GM23338 (cell line): Measurements from ENCODE around the gene MYO1A. TPM values are rescaled to one million over a fixed set of nuclear protein-coding genes. Genes with fewer than 3 reads are reported as not detected.

Experiments
- ATAC-seq: fragments of 200-7000 bp; cut with Tn5 transposase; 3 replicates; pipeline ENCODE4 v1.9.1; 2020
- DNase-seq: peaks from one replicate; pipeline ENCODE4 v3.0.0-alpha.2; 2015; ENCODE audit warnings: low spot score
- H2AFZ ChIP-seq: fragments of 200-600 bp; sonication (generic); 2 replicates; pipeline ENCODE4 v1.8.0; 2016; ENCODE audit warnings: antibody characterized with exemption, mild to moderate bottlenecking, moderate library complexity
- H3F3A ChIP-seq: fragments of 200-600 bp; sonication (generic); replicated peaks from 2 replicates; pipeline ENCODE4 v1.8.0; 2017; ENCODE audit warnings: antibody characterized with exemption, mixed run types, low read depth
- H3K27ac ChIP-seq: fragments of 200-600 bp; sonication (generic); 2 replicates; pipeline ENCODE4 v1.6.1; 2016; ENCODE audit warnings: low read depth
- H3K27me3 ChIP-seq: fragments of 200-600 bp; sonication (generic); 2 replicates; pipeline ENCODE4 v1.8.0; 2016; ENCODE audit warnings: mild to moderate bottlenecking, mixed run types, moderate library complexity; ENCODE audit not compliant: insufficient read depth
- H3K36me3 ChIP-seq: fragments of 200-600 bp; sonication (generic); 2 replicates; pipeline ENCODE4 v1.8.0; 2016; ENCODE audit warnings: mild to moderate bottlenecking; ENCODE audit not compliant: insufficient read depth
- H3K4me1 ChIP-seq: fragments of 200-600 bp; sonication (generic); 2 replicates; pipeline ENCODE4 v1.8.0; 2016; ENCODE audit warnings: mild to moderate bottlenecking, moderate library complexity; ENCODE audit not compliant: insufficient read depth
- H3K4me2 ChIP-seq: fragments of 200-600 bp; sonication (generic); 2 replicates; pipeline ENCODE4 v1.7.1; 2017; ENCODE audit warnings: mixed run types
- H3K4me3 ChIP-seq: fragments of 200-600 bp; sonication (generic); 2 replicates; pipeline ENCODE4 v1.6.1; 2016; ENCODE audit warnings: mixed run types
- H3K79me2 ChIP-seq: fragments of 200-600 bp; sonication (generic); replicated peaks from 2 replicates; pipeline ENCODE4 v1.8.0; 2017; ENCODE audit warnings: mild to moderate bottlenecking; ENCODE audit not compliant: insufficient read depth
- H3K9me2 ChIP-seq: fragments of 200-600 bp; sonication (generic); 2 replicates; pipeline ENCODE4 v1.8.0; 2017; ENCODE audit not compliant: insufficient read depth
- H4K20me1 ChIP-seq: fragments of 200-600 bp; sonication (generic); replicated peaks from 2 replicates; pipeline ENCODE4 v1.8.0; 2017; ENCODE audit warnings: mild to moderate bottlenecking; ENCODE audit not compliant: insufficient read depth
- H3K27ac Mint-ChIP-seq: 2 replicates; pipeline ENCODE4 v1.8.0; 2020; ENCODE audit warnings: inconsistent platforms, mild to moderate bottlenecking, moderate library complexity, mixed read lengths
- H3K27me3 Mint-ChIP-seq: 3 replicates; pipeline ENCODE4 v1.8.0; 2022; ENCODE audit warnings: low read depth, mild to moderate bottlenecking, moderate library complexity, mixed read lengths, inconsistent platforms; ENCODE audit not compliant: insufficient read depth, poor library complexity
- H3K36me3 Mint-ChIP-seq: 3 replicates; pipeline ENCODE4 v1.8.0; 2021; ENCODE audit warnings: low read depth, mild to moderate bottlenecking, inconsistent platforms, moderate library complexity, mixed read lengths
- H3K4me1 Mint-ChIP-seq: 3 replicates; pipeline ENCODE4 v1.8.0; 2020; ENCODE audit warnings: mild to moderate bottlenecking, inconsistent platforms, mixed read lengths
- H3K4me3 Mint-ChIP-seq: 3 replicates; pipeline ENCODE4 v1.8.0; 2021; ENCODE audit warnings: moderate library complexity, mild to moderate bottlenecking, inconsistent platforms, mixed read lengths
- H3K9me3 Mint-ChIP-seq: 3 replicates; pipeline ENCODE4 v1.8.0; 2020; ENCODE audit warnings: moderate library complexity, mild to moderate bottlenecking, inconsistent platforms, mixed read lengths
- CREB1 ChIP-seq: fragments of 250-450 bp; sonication (Bioruptor Pico); IDR thresholded peaks from 2 replicates; pipeline ENCODE4 v1.5.0; 2020; ENCODE audit warnings: low read depth, mild to moderate bottlenecking, moderate library complexity
- CTCF ChIP-seq, 2 experiments: fragments of 200-600 bp in 1 of 2; sonication (generic) in 1 of 2; conservative IDR thresholded peaks; 2 replicates each; pipeline versions ENCODE4 v1.5.1 to v1.6.1; 2016 to 2017; ENCODE audit warnings: antibody characterized with exemption in 2 of 2, low read depth in 2 of 2, mild to moderate bottlenecking in 2 of 2, moderate library complexity in 1 of 2
- EZH2 ChIP-seq: fragments of 200-600 bp; sonication (generic); IDR thresholded peaks from one replicate; pipeline ENCODE4 v1.8.0; 2017; ENCODE audit warnings: antibody characterized with exemption, mild to moderate bottlenecking, low read depth; ENCODE audit not compliant: unreplicated experiment
- EZH2phosphoT487 ChIP-seq: fragments of 200-600 bp; sonication (generic); IDR thresholded peaks from one replicate; pipeline ENCODE4 v1.8.1; 2018; ENCODE audit warnings: antibody characterized with exemption; ENCODE audit not compliant: unreplicated experiment
- POLR2AphosphoS5 ChIP-seq: IDR thresholded peaks from 2 replicates; pipeline ENCODE4 v1.6.1; 2016; ENCODE audit warnings: antibody characterized with exemption, low read depth
- REST ChIP-seq: IDR thresholded peaks from one replicate; pipeline ENCODE4 v1.6.1; 2018; ENCODE audit warnings: antibody characterized with exemption; ENCODE audit not compliant: unreplicated experiment
- STAT1 ChIP-seq: IDR thresholded peaks from one replicate; pipeline ENCODE4 v1.6.1; 2016; ENCODE audit warnings: antibody characterized with exemption; ENCODE audit not compliant: unreplicated experiment
- ZNF114 ChIP-seq: fragments of 250-450 bp; sonication (Bioruptor Pico); IDR thresholded peaks from 2 replicates; pipeline ENCODE4 v1.5.0; 2020; ENCODE audit warnings: mild to moderate bottlenecking, moderate library complexity
- ZNF331 ChIP-seq: fragments of 250-450 bp; sonication (Bioruptor Pico); IDR thresholded peaks from 2 replicates; pipeline ENCODE4 v1.5.0; 2020; ENCODE audit warnings: low read depth, mild to moderate bottlenecking, moderate library complexity
- ZNF462 ChIP-seq: fragments of 250-450 bp; sonication (Bioruptor Pico); IDR thresholded peaks from 2 replicates; pipeline ENCODE4 v1.5.0; 2020; ENCODE audit warnings: mild to moderate bottlenecking, moderate library complexity
- polyA plus RNA-seq: library from polyadenylated mRNA; unstranded; fragments of >200 nt; fragmentation: Nextera tagmentation; extraction: Ambion mirVana; gene quantifications from 2 replicates; pipeline ENCODE4 v1.2.1, GENCODE V29; 2016
- total RNA-seq: library from RNA; depleted of rRNA; stranded (reverse); fragments of >200 nt; shearing (Covaris generic); gene quantifications from 2 replicates; pipeline ENCODE4 v1.2.3, GENCODE V29; 2014

Gene MYO1A
- total and polyA plus RNA-seq, 2 experiments from 2014 or later = not detected

- Histone ChIP-seq H3K27ac (no peak overlapping the region), H4K20me1 (no peaks in the 10 kb centered on the region), H3K4me3 (no peak overlapping the region), H2AFZ (no peak overlapping the region), H3K9me2 (no peaks in the 10 kb centered on the region; the same call in 1 of the 2 replicates), H3K79me2 (no peaks in the 10 kb centered on the region), H3K36me3 (no peaks in the 10 kb centered on the region), H3K27me3 (no peaks in the 10 kb centered on the region), H3F3A (0 out of 2 replicates have a peak, but pooled peaks cover 2% of the 10 kb centered on the region), H3K4me2 (no peak overlapping the region), H3K4me1 (no peaks in the 10 kb centered on the region)
- Mint-ChIP-seq H3K36me3 (no peaks in the 10 kb centered on the region), H3K9me3 (no peaks in the 10 kb centered on the region), H3K27me3 (peaks cover 5% of the 10 kb centered on the region), H3K4me1 (peaks cover 2% of the 10 kb centered on the region; the same call in 1 of the 3 replicates), H3K4me3 (no peak overlapping the region), H3K27ac (no peak overlapping the region)
- no peak for TF ChIP-seq ZNF331 (CRISPR knock-in tag)
- no peak for TF ChIP-seq ZNF462
- no peak for TF ChIP-seq POLR2AphosphoS5
- no peak for TF ChIP-seq CREB1
- TF ChIP-seq STAT1 = no peak
- TF ChIP-seq EZH2 = no peak
- TF ChIP-seq CTCF (conservative IDR thresholded peaks at IDR 0.05; ENCODE audit: low read depth in 2 of 2) = no peak
- TF ChIP-seq ZNF114 (CRISPR knock-in tag) = no peak
- no peak for TF ChIP-seq REST
- TF ChIP-seq EZH2phosphoT487 = no peak
- DNase-seq = no peak
- ATAC-seq = no peak
These were observed 1.9 kb downstream of the MYO1A start for GRCh38 chr12:57047981-57048380.
